Common myeloid progenitor, CD34-positive (primary cell): Measurements from ENCODE around the gene FOSL1.
A peak's percentile ranks its signal among the peaks of the same experiment; 100 is the strongest.

Experiments
- CTCF ChIA-PET: fragments of 350-600 bp; sonication (Branson Sonifier 250); formaldehyde crosslinking; loops from one replicate; lab custom pipeline; 2021; ENCODE audit warnings: antibody characterized with exemption; lab: Charles Lee
- POLR2A ChIA-PET: fragments of 350-600 bp; sonication (Branson Sonifier 250); formaldehyde crosslinking; loops from one replicate; lab custom pipeline; 2021; ENCODE audit warnings: antibody characterized with exemption; lab: Charles Lee
- DNase-seq, 3 donors: peaks; one replicate each; pipeline versions ENCODE4 v3.0.0 to v3.0.0-alpha.2; 2013
- H3K27ac ChIP-seq, 2 experiments: 1 replicate in 1 of 2; 2 replicates in 1 of 2; pipeline ENCODE4 v1.7.0; 2013; ENCODE audit warnings: inconsistent platforms in 2 of 2, low read length in 2 of 2, mild to moderate bottlenecking in 2 of 2, low read depth in 1 of 2, moderate library complexity in 1 of 2; ENCODE audit not compliant: severe bottlenecking in 2 of 2, insufficient read depth in 1 of 2, poor library complexity in 1 of 2
- H3K27me3 ChIP-seq, 5 experiments: replicated peaks in 2 of 5; 1 replicate in 3 of 5; 2 replicates in 2 of 5; pipeline versions ENCODE4 v1.6.1 to v1.7.0; 2013; ENCODE audit warnings: low read length in 4 of 5, mild to moderate bottlenecking in 2 of 5, moderate library complexity in 2 of 5, inconsistent platforms in 1 of 5; ENCODE audit not compliant: insufficient read depth in 5 of 5, control insufficient read depth in 4 of 5
- H3K36me3 ChIP-seq, 4 experiments: 1 replicate in 2 of 4; 2 replicates in 2 of 4; pipeline versions ENCODE4 v1.6.1 to v1.7.0; 2013; ENCODE audit warnings: low read length in 3 of 4, control low read depth in 1 of 4, mild to moderate bottlenecking in 1 of 4; ENCODE audit not compliant: control insufficient read depth in 4 of 4, insufficient read depth in 4 of 4
- H3K4me1 ChIP-seq, 4 experiments: 1 replicate in 3 of 4; 2 replicates in 1 of 4; pipeline versions ENCODE4 v1.6.1 to v1.7.1; 2013; ENCODE audit warnings: low read length in 3 of 4, mild to moderate bottlenecking in 3 of 4, control low read depth in 1 of 4, inconsistent platforms in 1 of 4, moderate library complexity in 1 of 4; ENCODE audit not compliant: control insufficient read depth in 4 of 4, insufficient read depth in 4 of 4; ENCODE audit errors: control extremely low read depth in 1 of 4
- H3K4me3 ChIP-seq, 7 experiments: 1 replicate in 4 of 7; 2 replicates in 3 of 7; pipeline versions ENCODE4 v1.5.1 to v1.7.0; 2013; ENCODE audit warnings: mild to moderate bottlenecking in 7 of 7, low read length in 6 of 7, moderate library complexity in 6 of 7, inconsistent platforms in 2 of 7, low read depth in 2 of 7, control low read depth in 1 of 7; ENCODE audit not compliant: insufficient read depth in 4 of 7, control insufficient read depth in 1 of 7; ENCODE audit errors: extremely low read depth in 1 of 7
- H3K9me3 ChIP-seq, 5 experiments: 1 replicate in 4 of 5; 2 replicates in 1 of 5; pipeline versions ENCODE4 v1.6.1 to v1.7.1; 2013; ENCODE audit warnings: low read length in 4 of 5, mild to moderate bottlenecking in 2 of 5, inconsistent platforms in 1 of 5, low read depth in 1 of 5, moderate library complexity in 1 of 5; ENCODE audit not compliant: control insufficient read depth in 4 of 5, insufficient read depth in 2 of 5; ENCODE audit errors: control extremely low read depth in 1 of 5
- WGBS: methylation state at CpG from one replicate; pipeline ENCODE4 v1.1.5; 2013; ENCODE audit not compliant: insufficient coverage; 5-methylcytosine and 5-hydroxymethylcytosine counted together

Gene FOSL1

DNA sequence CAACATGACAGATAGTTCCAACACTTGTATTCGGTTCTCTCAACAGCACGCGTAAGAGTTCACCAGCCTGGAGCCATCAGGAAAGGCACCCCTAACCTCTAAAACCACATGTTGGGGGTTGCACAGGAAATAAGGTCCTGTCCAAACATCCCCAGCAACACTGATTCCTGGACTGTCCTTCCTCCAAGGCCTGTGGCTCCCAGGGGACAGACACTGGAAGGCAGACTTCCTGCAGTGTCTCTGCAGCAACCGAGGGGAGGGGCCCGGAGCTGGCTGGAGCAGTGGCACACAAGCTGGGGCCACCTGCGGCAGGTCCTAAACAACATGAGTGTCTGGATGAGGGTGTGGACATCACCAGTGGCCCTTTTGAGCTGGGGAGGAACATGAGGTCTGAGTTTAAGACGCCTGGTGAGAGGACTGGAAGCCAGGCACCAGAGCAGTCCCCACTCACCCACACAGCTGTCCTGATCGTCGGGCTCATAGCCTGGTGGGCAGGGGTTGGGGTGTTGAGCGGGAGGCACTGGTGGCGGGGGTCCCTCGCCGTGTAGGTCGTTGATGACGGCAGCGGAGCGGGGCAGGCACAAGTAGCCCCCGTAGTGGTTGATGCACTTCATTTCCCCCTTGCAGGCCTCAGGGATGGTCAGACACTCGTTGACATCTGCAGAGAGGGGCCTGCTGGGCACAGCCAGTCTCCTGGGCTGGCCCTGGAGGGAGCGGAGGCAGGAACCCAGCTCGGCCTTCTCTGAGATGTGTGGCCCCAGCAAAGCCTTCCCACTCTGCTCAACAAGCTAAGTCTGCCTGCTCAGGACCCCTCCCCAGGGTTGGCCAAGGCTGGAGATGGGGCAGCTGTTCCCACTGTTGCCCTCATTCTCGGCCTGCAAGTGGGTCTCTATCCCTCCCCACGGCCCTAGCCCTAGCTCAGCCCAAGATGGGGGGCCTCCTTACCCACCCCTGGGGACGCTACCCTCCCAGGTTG lies 29.2 kb downstream of the FOSL1 start:
- Histone ChIP-seq H3K36me3 (peaks cover 0 to 15% (median 9%) of the 10 kb centered on the region in 4 experiments), H3K4me1 (peaks cover 0 to 52% (median 43%) of the 10 kb centered on the region in 4 experiments), H3K4me3 (peak overlapping the region in 2 of 7 experiments; percentile 13 to 50), H3K27me3 (no peaks in the 10 kb centered on the region), H3K9me3 (no peaks in the 10 kb centered on the region), H3K27ac (no peak overlapping the region)
- WGBS = 55% methylated on average over 23 of the region's 24 CpGs
- DNase-seq = peak in 1 of 3 donors; percentile 37
- CTCF ChIA-PET = interaction anchor here (0.7 to 11.0 kb wide), 8 partner anchors 8 to 264 kb away, joined by 3 to 168 read pairs (median 4); partner anchors contain the start of genes CCDC85B, FIBP, KAT5 and MUS81
- POLR2A ChIA-PET = interaction anchor here (0.5 to 2.8 kb wide), 4 partner anchors 11 to 185 kb away, joined by 3 to 22 read pairs (median 4); partner anchors contain the start of genes CFL1 and MUS81

GRCh38 chr11:65870307-65870658 lies 29.9 kb downstream of the FOSL1 start:
- Histone ChIP-seq H3K27me3 (no peaks in the 10 kb centered on the region), H3K27ac (no peak overlapping the region), H3K4me1 (peaks cover 0 to 52% (median 43%) of the 10 kb centered on the region in 4 experiments), H3K4me3 (peak overlapping the region in 2 of 7 experiments; percentile 13 to 50), H3K36me3 (peaks cover 0 to 22% (median 15%) of the 10 kb centered on the region in 4 experiments), H3K9me3 (no peaks in the 10 kb centered on the region)
- WGBS = 66% methylated on average over 9 of the region's 11 CpGs
- POLR2A ChIA-PET = interaction anchor here (0.6 to 2.8 kb wide), 3 partner anchors 10 to 39 kb away, joined by 3 to 22 read pairs (median 3); partner anchors contain the start of gene MUS81
- CTCF ChIA-PET = interaction anchor here (0.8 to 11.0 kb wide), 5 partner anchors 9 to 28 kb away, joined by 3 to 168 read pairs (median 4); partner anchors contain the start of genes CCDC85B, FIBP and MUS81
- DNase-seq = no peak

DNA sequence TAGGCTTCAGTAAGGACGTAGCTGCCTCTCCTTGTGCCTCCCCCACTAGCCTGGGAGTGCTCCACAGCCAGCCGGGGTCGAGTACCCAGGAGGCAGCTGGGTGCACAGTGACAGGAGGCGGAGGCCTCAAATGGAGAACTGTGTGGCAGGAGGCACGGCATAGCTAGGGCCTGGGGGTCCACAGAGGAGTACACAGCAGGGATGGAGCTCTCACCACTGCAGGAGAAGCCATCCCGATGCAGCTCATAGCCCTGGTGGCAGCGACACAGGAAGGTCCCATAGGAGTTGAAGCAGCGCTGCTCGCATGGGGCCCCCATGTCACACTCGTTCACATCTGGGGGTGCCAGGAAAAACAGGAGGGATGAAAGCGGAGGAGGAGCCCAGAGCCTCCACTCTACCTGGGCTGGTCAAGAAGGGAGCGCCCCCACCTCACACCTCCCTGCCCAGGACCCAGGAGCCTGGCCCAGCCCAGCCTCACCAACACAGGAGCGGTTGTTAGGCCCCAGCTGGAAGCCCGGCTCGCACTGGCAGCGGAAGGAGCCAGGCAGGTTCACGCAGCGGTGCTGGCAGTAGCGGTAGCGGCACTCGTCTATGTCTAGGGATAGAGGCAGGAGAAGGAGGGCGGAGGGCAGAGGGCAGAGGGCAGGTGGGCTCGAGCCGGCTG lies 30.4 kb downstream of the FOSL1 start:
- Histone ChIP-seq H3K36me3 (peaks cover 0 to 27% (median 20%) of the 10 kb centered on the region in 4 experiments), H3K9me3 (no peaks in the 10 kb centered on the region), H3K4me3 (no peak overlapping the region), H3K27me3 (no peaks in the 10 kb centered on the region), H3K27ac (no peak overlapping the region), H3K4me1 (peaks cover 0 to 52% (median 43%) of the 10 kb centered on the region in 4 experiments)
- CTCF ChIA-PET = interaction anchor here (1.1 to 11.0 kb wide), 6 partner anchors 8 to 29 kb away, joined by 3 to 168 read pairs (median 8); partner anchors contain the start of genes CCDC85B, FIBP and MUS81
- no peak for DNase-seq
- POLR2A ChIA-PET = interaction anchor here (0.6 to 2.8 kb wide), 4 partner anchors 10 to 191 kb away, joined by 3 to 22 read pairs (median 4); partner anchors contain the start of gene MUS81
- WGBS = 93% methylated on average over 24 of the region's 24 CpGs

GRCh38 chr11:65868907-65869306 lies 31.3 kb downstream of the FOSL1 start:
- no peak for DNase-seq
- Histone ChIP-seq H3K36me3 (peaks cover 3 to 36% (median 28%) of the 10 kb centered on the region in 4 experiments), H3K4me1 (peaks cover 0 to 50% (median 41%) of the 10 kb centered on the region in 4 experiments), H3K27me3 (no peaks in the 10 kb centered on the region), H3K4me3 (no peak overlapping the region), H3K9me3 (no peaks in the 10 kb centered on the region), H3K27ac (no peak overlapping the region)
- 90% methylated on average over 2 of the region's 3 CpGs for WGBS
- ChIA-PET POLR2A (interaction anchor here (0.6 to 1.3 kb wide), 3 partner anchors 9 to 158 kb away, joined by 3 to 5 read pairs (median 3); partner anchors contain the start of gene MUS81), CTCF (interaction anchor here (1.1 to 11.0 kb wide), 6 partner anchors 8 to 30 kb away, joined by 3 to 168 read pairs (median 8); partner anchors contain the start of genes CCDC85B, FIBP and MUS81)

DNA sequence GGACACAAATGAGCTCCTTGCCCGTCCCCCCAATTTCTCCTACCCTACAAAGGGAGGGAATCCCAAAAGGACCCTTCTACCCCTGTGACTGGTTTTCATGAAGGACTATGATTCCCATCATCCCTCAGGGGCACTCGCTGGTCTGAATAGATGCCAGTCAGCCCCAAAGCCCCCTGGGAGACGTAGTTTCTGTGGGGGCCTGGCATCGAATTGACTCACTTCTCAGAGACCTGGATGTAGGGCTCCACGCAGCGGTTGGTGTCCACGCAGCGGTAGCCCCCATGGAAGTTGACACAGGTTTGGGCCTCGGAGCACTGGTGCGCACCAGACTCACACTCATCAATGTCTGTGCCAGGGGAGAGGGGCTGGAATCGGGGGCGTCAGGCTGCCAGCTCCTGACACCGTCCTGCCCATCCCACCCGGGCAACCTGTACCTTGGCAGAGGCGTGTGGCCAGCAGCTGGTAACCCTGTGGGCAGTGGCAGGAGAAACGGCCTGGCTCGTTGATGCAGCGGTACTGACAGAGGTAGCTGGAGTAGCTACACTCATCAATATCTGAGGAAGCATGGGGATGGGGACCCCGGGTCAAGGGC lies 32.0 kb downstream of the FOSL1 start:
- H3K27me3 ChIP-seq = no peaks in the 10 kb centered on the region
- ChIA-PET CTCF (interaction anchor here (2.1 to 11.0 kb wide), 4 partner anchors 7 to 18 kb away, joined by 4 to 168 read pairs (median 47); partner anchors contain the start of genes CCDC85B, FIBP and MUS81), POLR2A (interaction anchor here (0.6 to 0.8 kb wide), 2 partner anchors 8 to 157 kb away, joined by 3 to 5 read pairs; partner anchors contain the start of gene MUS81)
- peaks cover 3 to 43% (median 35%) of the 10 kb centered on the region in 4 experiments for H3K36me3 ChIP-seq
- no peaks in the 10 kb centered on the region for H3K9me3 ChIP-seq
- H3K4me1 ChIP-seq = peaks cover 0 to 43% (median 36%) of the 10 kb centered on the region in 4 experiments
- H3K27ac ChIP-seq = no peak overlapping the region
- peak in 2 of 3 donors; percentile 52 to 59 for DNase-seq
- peak overlapping the region in 1 of 7 experiments; percentile 20 for H3K4me3 ChIP-seq
- WGBS = 96% methylated on average over 14 of the region's 19 CpGs
